Sigmoid colon (tissue), 7 donors: ENCODE data around the gene STAMBP. TPM values are rescaled to one million over a fixed set of nuclear protein-coding genes. Genes with fewer than 3 reads are reported as not detected.

Source experiments
- DNase-seq: peaks from one replicate; pipeline ENCODE4 v3.0.0-alpha.2; 2019
- H3K27ac ChIP-seq, 4 donors: fragments of 200-600 bp; sonication (generic); one replicate each; pipeline ENCODE4 v1.5.1; 2016 to 2019; ENCODE audit warnings: mild to moderate bottlenecking in 1 of 4
- H3K27me3 ChIP-seq, 3 donors: fragments of 200-600 bp; sonication (generic); one replicate each; pipeline ENCODE4 v1.5.1; 2019; ENCODE audit warnings: mild to moderate bottlenecking in 1 of 3
- H3K36me3 ChIP-seq, 4 donors: fragments of 200-600 bp; sonication (generic); one replicate each; pipeline ENCODE4 v1.5.1; 2016 to 2019
- H3K4me1 ChIP-seq, 4 donors: fragments of 200-600 bp; sonication (generic); one replicate each; pipeline ENCODE4 v1.5.1; 2017 to 2019
- H3K4me3 ChIP-seq, 4 donors: fragments of 200-600 bp; sonication (generic); one replicate each; pipeline ENCODE4 v1.5.1; 2017 to 2019; ENCODE audit warnings: mild to moderate bottlenecking in 2 of 4, moderate library complexity in 1 of 4
- H3K9me3 ChIP-seq, 4 donors: fragments of 200-600 bp in 3 of 4; sonication (generic) in 3 of 4; one replicate each; pipeline versions ENCODE4 v1.5.1 to v1.6.1; 2013 to 2019
- CTCF ChIP-seq, 4 experiments: fragments of 450-650 bp in 3 of 4; fragments of 200-600 bp in 1 of 4; IDR thresholded peaks; one replicate each; pipeline ENCODE4 v1.5.1; 2016 to 2019; ENCODE audit warnings: antibody characterized with exemption in 4 of 4, mild to moderate bottlenecking in 3 of 4, moderate library complexity in 2 of 4
- EP300 ChIP-seq, 4 donors: sonication (generic); formaldehyde crosslinking; IDR thresholded peaks; one replicate each; pipeline ENCODE4 v1.6.1; 2017; ENCODE audit warnings: antibody characterized with exemption in 4 of 4
- POLR2A ChIP-seq, 2 donors: fragments of 450-650 bp; IDR thresholded peaks; one replicate each; pipeline ENCODE4 v1.6.1; 2016; ENCODE audit warnings: antibody characterized with exemption in 2 of 2, mild to moderate bottlenecking in 2 of 2, moderate library complexity in 2 of 2
- POLR2AphosphoS5 ChIP-seq, 4 donors: sonication (generic); formaldehyde crosslinking; IDR thresholded peaks; one replicate each; pipeline ENCODE4 v1.6.1; 2017; ENCODE audit warnings: antibody characterized with exemption in 4 of 4
- WGBS, 2 donors: extraction: QIAGEN DNeasy Blood & Tissue Kit; methylation state at CpG; one replicate each; pipeline ENCODE4 v1.1.7; 2013; 5-methylcytosine and 5-hydroxymethylcytosine counted together
- intact Hi-C: fragments of 100-400 bp; cut with DNase I; formaldehyde crosslinking; loops from one replicate; pipeline ENCODE4 v1.15.1; 2023
- polyA plus RNA-seq, 3 donors: library from polyadenylated mRNA; stranded (reverse); fragments of 200-250 nt; gene quantifications; one replicate each; pipeline ENCODE4 v1.2.3, GENCODE V29; 2013
- total RNA-seq, 4 donors: library from RNA; depleted of rRNA; stranded (reverse); fragments of >200 nt; gene quantifications; one replicate each; pipeline ENCODE4 v1.1.0, GENCODE V29; 2016
- donor health status: healthy with polysubstance abuse.
- donor health status: Bipolar disorder and iron deficiency.
- donor health status: healthy.

STAMBP gene
- total and polyA plus RNA-seq, 7 donors: 23.5 to 55.3 (median 37.0) TPM

- peak; percentile 64 for DNase-seq
- no peaks in the 10 kb centered on the region for H3K27me3 ChIP-seq
- peaks cover 25 to 85% (median 56%) of the 10 kb centered on the region in 4 donors for H3K36me3 ChIP-seq
- 77 to 78% methylated on average over 5 of the region's 5 CpGs for WGBS, 2 donors
- no peak overlapping the region for H3K4me3 ChIP-seq
- intact Hi-C loops: no loop called here
- H3K27ac ChIP-seq: peak overlapping the region; percentile 68 to 99 (median 84)
- no peaks in the 10 kb centered on the region for H3K9me3 ChIP-seq
- peaks cover 0 to 46% (median 24%) of the 10 kb centered on the region in 4 donors for H3K4me1 ChIP-seq
- TF ChIP-seq POLR2A (IDR thresholded peaks at IDR 0.05): no peak
- TF ChIP-seq POLR2AphosphoS5 (IDR thresholded peaks at IDR 0.05): peak; percentile 9 to 69 (median 50)
- no peak for TF ChIP-seq EP300 (IDR thresholded peaks at IDR 0.05)
- no peak for TF ChIP-seq CTCF (IDR thresholded peaks at IDR 0.05)
These were observed 78.2 kb downstream of the STAMBP start for GRCh38 chr2:73906847-73907505.

GRCh38 chr2:73907840-73908452 lies 79.2 kb downstream of the STAMBP start:
- peak; percentile 69 for DNase-seq

GRCh38 chr2:73908689-73909652 lies 80.2 kb downstream of the STAMBP start:
- no peak overlapping the region for H3K4me3 ChIP-seq
- 87% methylated on average over 10 of the region's 10 CpGs for WGBS, 2 donors
- no peaks in the 10 kb centered on the region for H3K9me3 ChIP-seq
- intact Hi-C loops: no loop called here
- H3K27me3 ChIP-seq: no peaks in the 10 kb centered on the region
- H3K27ac ChIP-seq: peak overlapping the region; percentile 68 to 99 (median 84)
- peaks cover 26 to 84% (median 55%) of the 10 kb centered on the region in 4 donors for H3K36me3 ChIP-seq
- DNase-seq: peak; percentile 48
- H3K4me1 ChIP-seq: peaks cover 0 to 30% (median 11%) of the 10 kb centered on the region in 4 donors
- TF ChIP-seq POLR2AphosphoS5 (IDR thresholded peaks at IDR 0.05) (peak; percentile 70 to 90 (median 80)), POLR2A (IDR thresholded peaks at IDR 0.05) (no peak)

More at GRCh38 chr2:73907840-73908452, 79.2 kb downstream of the STAMBP start:
- TF ChIP-seq CTCF (IDR thresholded peaks at IDR 0.05) (peak in 1 of 4 experiments; percentile 6), POLR2AphosphoS5 (IDR thresholded peaks at IDR 0.05) (peak; percentile 63 to 96 (median 78)), EP300 (IDR thresholded peaks at IDR 0.05) (no peak), POLR2A (IDR thresholded peaks at IDR 0.05) (no peak)
- WGBS, 2 donors: 28 to 51% methylated on average over 5 of the region's 5 CpGs
- no peak overlapping the region for H3K4me3 ChIP-seq
- peaks cover 0 to 36% (median 15%) of the 10 kb centered on the region in 4 donors for H3K4me1 ChIP-seq
- no peaks in the 10 kb centered on the region for H3K9me3 ChIP-seq
- no peaks in the 10 kb centered on the region for H3K27me3 ChIP-seq
- peaks cover 22 to 83% (median 50%) of the 10 kb centered on the region in 4 donors for H3K36me3 ChIP-seq
- intact Hi-C loops: no loop called here
- H3K27ac ChIP-seq: peak overlapping the region; percentile 68 to 99 (median 84)

GRCh38 chr2:73910873-73911547 lies 82.2 kb downstream of the STAMBP start:
- peak; percentile 55 for DNase-seq
- Histone ChIP-seq H3K36me3 (peaks cover 47 to 94% (median 74%) of the 10 kb centered on the region in 4 donors), H3K27ac (peak overlapping the region; percentile 64 to 99 (median 82)), H3K4me1 (peaks cover 0 to 30% (median 9%) of the 10 kb centered on the region in 4 donors), H3K27me3 (no peaks in the 10 kb centered on the region), H3K9me3 (no peaks in the 10 kb centered on the region), H3K4me3 (no peak overlapping the region)
- peak; percentile 15 to 70 (median 41) for TF ChIP-seq POLR2AphosphoS5 (IDR thresholded peaks at IDR 0.05)
- TF ChIP-seq CTCF (IDR thresholded peaks at IDR 0.05): no peak
- intact Hi-C loops: no loop called here
- 85 to 87% methylated on average over 6 of the region's 6 CpGs for WGBS, 2 donors
